RKO (cell line): ENCODE data around the gene TSPAN12.

ENCODE experiments used
- DNase-seq: peaks from one replicate; pipeline ENCODE4 v3.0.0-alpha.2; 2016; ENCODE audit warnings: low spot score

TSPAN12 gene

GRCh38 chr7:120743128-120743527 lies 114.8 kb downstream of the TSPAN12 start:
- DNase-seq = peak; percentile 24

DNA sequence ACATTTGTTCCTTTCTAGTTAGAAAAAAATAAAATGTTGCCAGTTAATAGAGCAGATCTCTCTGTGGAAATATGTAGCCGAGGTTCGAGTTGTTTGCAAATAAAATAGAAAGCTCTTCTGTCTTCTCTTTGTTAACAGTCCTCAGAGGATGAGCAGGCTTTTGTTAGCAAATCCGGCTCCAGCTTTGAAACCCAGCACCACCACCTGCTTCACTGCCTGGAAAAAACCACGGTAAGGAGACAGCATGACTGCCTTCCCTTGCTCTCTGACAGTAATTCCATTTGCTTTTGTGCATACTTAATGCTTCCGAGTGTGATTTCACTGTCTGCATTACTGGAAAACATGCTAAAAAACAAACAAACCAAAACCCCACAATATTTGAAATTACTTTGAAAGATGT lies 115.6 kb downstream of the TSPAN12 start:
- DNase-seq = no peak

DNA sequence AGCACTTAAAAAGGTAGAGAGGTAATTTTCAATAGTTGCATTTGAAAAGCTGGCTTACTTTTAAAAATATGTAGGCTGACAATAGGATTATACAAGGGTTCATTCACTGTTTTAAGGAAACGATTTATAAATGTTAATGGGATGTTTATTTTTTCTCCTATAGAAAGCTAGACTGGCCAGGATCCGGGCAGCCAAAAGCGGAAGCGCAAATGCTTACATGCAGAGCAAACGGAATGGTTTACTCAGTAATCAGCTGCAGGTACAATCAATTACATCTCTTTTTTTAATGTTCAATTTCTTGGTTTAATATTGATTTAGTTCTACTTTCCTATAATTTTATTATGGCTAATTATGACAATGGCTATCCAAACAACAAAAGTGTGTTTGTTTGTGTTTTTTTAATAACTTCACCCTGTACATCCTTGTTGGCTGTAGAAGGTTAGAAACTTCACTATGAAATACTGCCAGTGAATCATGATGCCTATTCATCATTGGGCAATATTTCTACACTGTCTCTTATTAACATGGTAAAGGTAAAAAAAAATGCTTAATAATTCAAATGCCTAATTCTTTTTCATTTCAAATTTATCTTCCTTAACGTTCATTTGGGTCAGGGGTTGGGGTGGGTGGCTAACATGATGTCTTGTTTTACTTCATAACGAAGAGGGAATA lies 116.4 kb downstream of the TSPAN12 start:
- DNase-seq = no peak

DNA sequence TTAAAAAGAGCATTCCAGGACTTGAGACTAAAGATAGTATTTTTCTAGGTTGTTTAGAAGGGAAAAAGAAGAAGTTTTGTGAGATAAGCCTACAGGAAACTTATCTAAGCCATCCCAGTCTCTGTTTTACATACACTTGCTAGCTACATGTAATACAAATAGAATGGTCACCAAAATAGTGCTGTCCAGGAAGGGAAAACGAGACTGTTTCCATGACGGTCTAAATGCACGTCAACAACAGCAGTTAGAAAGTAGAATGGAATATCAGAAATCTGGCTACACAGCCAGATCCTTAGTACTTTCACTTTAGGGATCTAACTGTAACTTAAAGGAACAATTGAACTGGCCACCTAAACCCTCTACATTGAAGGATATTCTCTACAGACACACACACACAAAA lies 117.6 kb downstream of the TSPAN12 start:
- DNase-seq = no peak

- DNase-seq = no peak
These were observed 119.1 kb downstream of the TSPAN12 start for GRCh38 chr7:120738816-120739215.
